H1 (cell line): Measurements from ENCODE around the gene C19orf12. TPM values are rescaled to one million over a fixed set of nuclear protein-coding genes. Genes with fewer than 3 reads are reported as not detected.
A peak's percentile ranks its signal among the peaks of the same experiment; 100 is the strongest.

Source experiments
- BRCA1 ChIP-seq: IDR thresholded peaks from 2 replicates; pipeline ENCODE4 v1.6.1; 2012; ENCODE audit warnings: low read depth, low read length, improper control_type of control experiment
- CREB1 ChIP-seq: IDR thresholded peaks from 2 replicates; pipeline ENCODE4 v1.6.1; 2012; ENCODE audit warnings: inconsistent platforms
- CTCF ChIP-seq, 3 experiments: IDR thresholded peaks; 1 replicate in 2 of 3; 2 replicates in 1 of 3; pipeline versions ENCODE4 v1.5.1 to v1.6.1; 2011; ENCODE audit warnings: low read length in 3 of 3, mild to moderate bottlenecking in 3 of 3, inconsistent platforms in 2 of 3, low read depth in 1 of 3, moderate library complexity in 1 of 3; ENCODE audit not compliant: insufficient read depth in 1 of 3; ENCODE audit errors: control extremely low read depth in 1 of 3
- GTF2F1 ChIP-seq: IDR thresholded peaks from 2 replicates; pipeline ENCODE4 v1.6.1; 2012; ENCODE audit warnings: low read depth, low read length, improper control_type of control experiment, borderline replicate concordance
- HDAC6 ChIP-seq: IDR thresholded peaks from one replicate; pipeline ENCODE4 v1.7.1; 2012; ENCODE audit warnings: low read depth, mild to moderate bottlenecking, inconsistent platforms, low read length, moderate library complexity
- JUN ChIP-seq: IDR thresholded peaks from 2 replicates; pipeline ENCODE4 v1.6.1; 2011; ENCODE audit warnings: low read depth, mild to moderate bottlenecking, improper control_type of control experiment, low read length
- KDM4A ChIP-seq: IDR thresholded peaks from one replicate; pipeline ENCODE4 v1.7.1; 2012; ENCODE audit warnings: low read depth, mild to moderate bottlenecking, moderate library complexity, low read length, inconsistent platforms; ENCODE audit not compliant: severe bottlenecking
- KDM5A ChIP-seq: fragments of 200-600 bp; IDR thresholded peaks from 2 replicates; pipeline ENCODE4 v1.7.1; 2012; ENCODE audit warnings: mild to moderate bottlenecking, low read length, inconsistent platforms, mixed read lengths
- PHF8 ChIP-seq: fragments of 200-600 bp; sonication (generic); conservative IDR thresholded peaks from 2 replicates; pipeline ENCODE4 v1.7.1; 2012; ENCODE audit warnings: low read depth, mild to moderate bottlenecking, inconsistent platforms, low read length, moderate library complexity
- POU5F1 ChIP-seq: IDR thresholded peaks from 2 replicates; pipeline ENCODE4 v1.6.1; 2011; ENCODE audit warnings: low read depth, mild to moderate bottlenecking, low read length, moderate library complexity
- RFX5 ChIP-seq: IDR thresholded peaks from 2 replicates; pipeline ENCODE4 v1.6.1; 2011; ENCODE audit warnings: low read depth, low read length, improper control_type of control experiment, borderline replicate concordance
- SIX5 ChIP-seq: IDR thresholded peaks from 2 replicates; pipeline ENCODE4 v1.6.1; 2011; ENCODE audit warnings: mild to moderate bottlenecking, low read depth, low read length
- SP1 ChIP-seq: IDR thresholded peaks from 2 replicates; pipeline ENCODE4 v1.6.1; 2011; ENCODE audit warnings: low read depth, low read length
- SRF ChIP-seq: IDR thresholded peaks from 2 replicates; pipeline ENCODE4 v1.6.1; 2011; ENCODE audit warnings: mild to moderate bottlenecking, low read depth, low read length, moderate library complexity
- polyA plus RNA-seq, 7 experiments: library from polyadenylated mRNA; depleted of rRNA in 3 of 7; stranded (reverse) in 5 of 7; unstranded in 2 of 7; fragments of >200 nt in 5 of 7; fragments of 200-250 nt in 2 of 7; gene quantifications; 1 replicate in 5 of 7; 2 replicates in 1 of 7; 4 replicates in 1 of 7; pipeline versions ENCODE4 v1.2.1 to v1.2.3, GENCODE V29; 2011 to 2013; ENCODE audit warnings: missing spikeins in 2 of 7, mixed read lengths in 2 of 7
- total RNA-seq: library from RNA; stranded (reverse); fragmentation: NEBNext Ultra II Directional; extraction: Animal tissue kit (Norgen Biotek cat#: 25700); gene quantifications from 2 replicates; pipeline ENCODE4 v1.2.1, GENCODE V29; 2021
- TF ChIP-seq, protein P1 (sequence below): IDR thresholded peaks from 2 replicates; pipeline ENCODE4 v1.6.1; 2012; ENCODE audit warnings: low read length, inconsistent platforms

C19orf12 gene
- total and polyA plus RNA-seq, 2 of the 8 experiments (the other 6 are each of a cell fraction or from before 2014, with no cell fraction given) = 10.7 to 11.9 TPM

DNA sequence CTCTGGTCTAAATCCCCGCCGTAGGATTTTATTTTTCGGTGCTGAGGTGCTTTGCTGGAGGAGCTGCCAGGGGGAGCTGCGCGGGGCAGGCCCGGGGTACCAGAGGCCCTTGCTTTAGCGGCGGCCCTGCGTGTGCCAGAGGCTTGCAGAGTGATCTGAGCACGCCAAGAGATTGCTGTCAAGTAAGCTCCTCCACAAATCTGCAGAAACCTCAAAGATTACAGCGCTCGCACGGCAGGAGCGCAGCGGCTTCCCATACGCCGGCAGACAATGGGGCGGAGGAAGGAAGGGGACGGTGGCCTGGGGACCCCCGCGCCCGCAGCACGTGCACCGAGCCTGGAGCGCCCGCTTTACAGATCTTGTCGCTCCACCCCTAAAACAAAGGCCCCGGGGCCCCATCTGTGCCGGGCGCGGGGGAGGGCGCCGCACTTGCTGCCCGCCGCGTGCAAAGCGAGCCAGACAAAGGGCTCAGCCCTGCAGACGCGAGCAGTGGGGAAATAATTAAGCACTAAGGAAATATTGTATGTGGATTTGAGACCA is 9.1 kb upstream of the C19orf12 start (continued):
- peak in 2 of 3 experiments; percentile 16 to 20; a peak in 3 of 4 replicates for TF ChIP-seq CTCF (IDR thresholded peaks at IDR 0.05; ENCODE audit: control extremely low read depth in 1 of 3, insufficient read depth in 1 of 3, low read depth in 1 of 3, low read length in 3 of 3)
- TF ChIP-seq SP1 = no peak
- TF ChIP-seq GTF2F1 = no peak
- peak; percentile 39 for TF ChIP-seq KDM4A
- TF ChIP-seq HDAC6 = no peak
- 0 out of 2 replicates have a peak, but pooled peaks have one; percentile 17 for TF ChIP-seq CREB1
- TF ChIP-seq BRCA1 = no peak
- TF ChIP-seq PHF8 = peak; percentile 40; the same call in 1 of the 2 replicates
- TF ChIP-seq, protein P1, sequence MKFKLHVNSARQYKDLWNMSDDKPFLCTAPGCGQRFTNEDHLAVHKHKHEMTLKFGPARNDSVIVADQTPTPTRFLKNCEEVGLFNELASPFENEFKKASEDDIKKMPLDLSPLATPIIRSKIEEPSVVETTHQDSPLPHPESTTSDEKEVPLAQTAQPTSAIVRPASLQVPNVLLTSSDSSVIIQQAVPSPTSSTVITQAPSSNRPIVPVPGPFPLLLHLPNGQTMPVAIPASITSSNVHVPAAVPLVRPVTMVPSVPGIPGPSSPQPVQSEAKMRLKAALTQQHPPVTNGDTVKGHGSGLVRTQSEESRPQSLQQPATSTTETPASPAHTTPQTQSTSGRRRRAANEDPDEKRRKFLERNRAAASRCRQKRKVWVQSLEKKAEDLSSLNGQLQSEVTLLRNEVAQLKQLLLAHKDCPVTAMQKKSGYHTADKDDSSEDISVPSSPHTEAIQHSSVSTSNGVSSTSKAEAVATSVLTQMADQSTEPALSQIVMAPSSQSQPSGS = no peak
- TF ChIP-seq KDM5A = no peak
- no peak for TF ChIP-seq JUN
- TF ChIP-seq SRF = no peak
- no peak for TF ChIP-seq RFX5
- TF ChIP-seq SIX5 = no peak
- TF ChIP-seq POU5F1 = no peak
